ENCODE results near the gene PDLIM4.
A peak's percentile ranks its signal among the peaks of the same experiment; 100 is the strongest.

Gene PDLIM4

GRCh38 chr5:132257131-132258101, at the start of gene PDLIM4:
PDLIM4 (plus strand) TSS chr5:132257696; CDS start chr5:132257735, 39 bp downstream.
- DNase-seq (ENCODE audit: low read depth in 1 of 2, low spot score in 1 of 2), result no peak

- DNase-seq (ENCODE audit: low read depth in 1 of 2, low spot score in 1 of 2), result no peak
These were observed 49.7 kb upstream of the PDLIM4 start for GRCh38 chr5:132207778-132208177.

- DNase-seq (ENCODE audit: low read depth in 1 of 2, low spot score in 1 of 2), result no peak
These were observed 48.4 kb upstream of the PDLIM4 start for GRCh38 chr5:132209131-132209530.

GRCh38 chr5:132209901-132210545, 47.5 kb upstream of the PDLIM4 start:
- DNase-seq (ENCODE audit: low read depth in 1 of 2, low spot score in 1 of 2), result no peak

- DNase-seq (ENCODE audit: low read depth in 1 of 2, low spot score in 1 of 2), result no peak
These were observed 46.6 kb upstream of the PDLIM4 start for GRCh38 chr5:132210944-132211343.

GRCh38 chr5:132211787-132212186, 45.7 kb upstream of the PDLIM4 start:
- no peak for DNase-seq (ENCODE audit: low read depth in 1 of 2, low spot score in 1 of 2)

- no peak for DNase-seq (ENCODE audit: low read depth in 1 of 2, low spot score in 1 of 2)
These were observed 43.8 kb upstream of the PDLIM4 start for GRCh38 chr5:132213666-132214065.

- no peak for DNase-seq (ENCODE audit: low read depth in 1 of 2, low spot score in 1 of 2)
These were observed 43.0 kb upstream of the PDLIM4 start for GRCh38 chr5:132214491-132214890.

- no peak for DNase-seq (ENCODE audit: low read depth in 1 of 2, low spot score in 1 of 2)
These were observed 42.2 kb upstream of the PDLIM4 start for GRCh38 chr5:132215329-132215728.

GRCh38 chr5:132218321-132218720, 39.2 kb upstream of the PDLIM4 start:
- DNase-seq (ENCODE audit: low read depth in 1 of 2, low spot score in 1 of 2), result no peak

GRCh38 chr5:132219289-132219970, 38.1 kb upstream of the PDLIM4 start:
- DNase-seq (ENCODE audit: low read depth in 1 of 2, low spot score in 1 of 2), result no peak

- no peak for DNase-seq (ENCODE audit: low read depth in 1 of 2, low spot score in 1 of 2)
These were observed 37.5 kb upstream of the PDLIM4 start for GRCh38 chr5:132219981-132220380.

GRCh38 chr5:132220491-132220890, 37.0 kb upstream of the PDLIM4 start:
- DNase-seq (ENCODE audit: low read depth in 1 of 2, low spot score in 1 of 2), result no peak

GRCh38 chr5:132221781-132222648, 35.5 kb upstream of the PDLIM4 start:
- no peak for DNase-seq (ENCODE audit: low read depth in 1 of 2, low spot score in 1 of 2)

GRCh38 chr5:132222649-132223038, 34.9 kb upstream of the PDLIM4 start:
- no peak for DNase-seq (ENCODE audit: low read depth in 1 of 2, low spot score in 1 of 2)

- DNase-seq (ENCODE audit: low read depth in 1 of 2, low spot score in 1 of 2), result no peak
These were observed 33.6 kb upstream of the PDLIM4 start for GRCh38 chr5:132223861-132224260.

- DNase-seq (ENCODE audit: low read depth in 1 of 2, low spot score in 1 of 2), result no peak
These were observed 32.8 kb upstream of the PDLIM4 start for GRCh38 chr5:132224716-132225115.

GRCh38 chr5:132225165-132226032, 32.1 kb upstream of the PDLIM4 start:
- peak in 1 of 2 donors; percentile 9 for DNase-seq (ENCODE audit: low read depth in 1 of 2, low spot score in 1 of 2)

- DNase-seq (ENCODE audit: low read depth in 1 of 2, low spot score in 1 of 2), result no peak
These were observed 30.8 kb upstream of the PDLIM4 start for GRCh38 chr5:132226516-132227234.

Data from activated CD4-positive, alpha-beta T cell treated with anti-CD3 and anti-CD28 coated beads, Interleukin-2, amount 50 U/mL, for 24 hours (primary cell).